HepG2 (cell line): ENCODE results near the gene PGPEP1. TPM values are rescaled to one million over a fixed set of nuclear protein-coding genes. Genes with fewer than 3 reads are reported as not detected.

Experiments
- ATAC-seq: fragments of 200-7000 bp; cut with Tn5 transposase; 3 replicates; pipeline ENCODE4 v1.9.1; 2020; ENCODE audit warnings: mild to moderate bottlenecking, moderate library complexity
- BruUV-seq: library from RNA; stranded (reverse); fragments of 400-500 nt; replicated peaks from 2 replicates; lab custom pipeline; 2021; lab: Mats Ljungman, UMichigan
- CTCF ChIA-PET: fragments of 300-600 bp; formaldehyde crosslinking; extraction: SDS; loops from one replicate; lab custom pipeline; 2021; ENCODE audit warnings: low total read pairs, inconsistent platforms, low intra/inter-chr PET ratio; lab: Yijun Ruan, JAX
- POLR2A ChIA-PET: fragments of 350-600 bp; sonication (Branson Sonifier 250); formaldehyde crosslinking; loops from one replicate; lab custom pipeline; 2020; ENCODE audit warnings: antibody characterized with exemption, inconsistent platforms; lab: Yijun Ruan, JAX
- DNase-seq: peaks from one replicate; pipeline ENCODE4 v3.0.0-alpha.2; 2015; ENCODE audit warnings: low spot score
- FAIRE-seq: peaks from 3 replicates; lab custom pipeline; 2011; peaks lifted over from hg19 to GRCh38; lab: Jason Lieb, UNC
- H2AFZ ChIP-seq: one replicate; pipeline ENCODE4 v1.6.1; 2011; ENCODE audit warnings: low read length, inconsistent platforms
- H3K27ac ChIP-seq: fragments of 300-600 bp; 3 replicates; pipeline ENCODE4 v1.8.0; 2011; ENCODE audit warnings: mixed run types, mild to moderate bottlenecking, mixed read lengths, low read length, inconsistent platforms; ENCODE audit not compliant: insufficient read depth; ENCODE audit errors: extremely low read length
- H3K27me3 ChIP-seq, 2 experiments: fragments of 200-600 bp in 1 of 2; 2 replicates in 1 of 2; 3 replicates in 1 of 2; pipeline versions ENCODE4 v1.6.0 to v1.8.0; 2011; ENCODE audit warnings: low read length in 2 of 2, mild to moderate bottlenecking in 2 of 2, moderate library complexity in 2 of 2, inconsistent platforms in 1 of 2; ENCODE audit not compliant: insufficient read depth in 2 of 2, control insufficient read depth in 1 of 2
- H3K36me3 ChIP-seq, 2 experiments: fragments of 200-600 bp in 1 of 2; replicated peaks in 1 of 2; 2 replicates in 1 of 2; 3 replicates in 1 of 2; pipeline versions ENCODE4 v1.5.1 to v1.8.0; 2011; ENCODE audit warnings: low read length in 2 of 2, inconsistent platforms in 1 of 2; ENCODE audit not compliant: insufficient read depth in 2 of 2, control insufficient read depth in 1 of 2
- H3K4me1 ChIP-seq: 2 replicates; pipeline ENCODE4 v1.5.1; 2012; ENCODE audit warnings: low read length, inconsistent platforms; ENCODE audit not compliant: insufficient read depth
- H3K4me2 ChIP-seq: 2 replicates; pipeline ENCODE4 v1.6.0; 2011; ENCODE audit warnings: low read depth, low read length, inconsistent platforms
- H3K4me3 ChIP-seq, 3 experiments: fragments of 200-600 bp in 1 of 3; sonication (generic), shearing (Covaris generic) in 1 of 3; replicated peaks in 1 of 3; 2 replicates each; pipeline ENCODE4 v1.5.1; 2011 to 2016; ENCODE audit warnings: low read length in 3 of 3, inconsistent platforms in 2 of 3, low read depth in 2 of 3, mild to moderate bottlenecking in 2 of 3, control low read depth in 1 of 3, mixed read lengths in 1 of 3; ENCODE audit not compliant: insufficient read depth in 1 of 3
- H3K79me2 ChIP-seq: one replicate; pipeline ENCODE4 v1.6.1; 2011; ENCODE audit warnings: low read length, inconsistent platforms; ENCODE audit not compliant: insufficient read depth
- H3K9ac ChIP-seq: 2 replicates; pipeline ENCODE4 v1.6.0; 2011; ENCODE audit warnings: mild to moderate bottlenecking, low read depth, low read length, inconsistent platforms; ENCODE audit not compliant: insufficient read depth
- H3K9me3 ChIP-seq: 2 replicates; pipeline ENCODE4 v1.5.1; 2012; ENCODE audit warnings: mild to moderate bottlenecking, low read length
- H4K20me1 ChIP-seq: 2 replicates; pipeline ENCODE4 v1.6.0; 2011; ENCODE audit warnings: inconsistent platforms, mild to moderate bottlenecking, low read length, moderate library complexity; ENCODE audit not compliant: insufficient read depth
- CREM ChIP-seq, 2 experiments: sonication (generic) in 1 of 2; formaldehyde crosslinking in 1 of 2; IDR thresholded peaks; 2 replicates each; pipeline versions ENCODE4 v1.4.0 to v1.6.1; 2016 to 2020; ENCODE audit warnings: antibody characterized with exemption in 1 of 2, mild to moderate bottlenecking in 1 of 2, missing genetic modification reagents in 1 of 2
- HCFC1 ChIP-seq: fragments of 150-350 bp; IDR thresholded peaks from 2 replicates; pipeline ENCODE4 v1.6.1; 2014; ENCODE audit warnings: low read depth, low read length
- MED13 ChIP-seq: sonication (generic); formaldehyde crosslinking; IDR thresholded peaks from 2 replicates; pipeline ENCODE4 v1.5.0; 2020; ENCODE audit warnings: missing genetic modification reagents
- XBP1 ChIP-seq: sonication (generic); formaldehyde crosslinking; IDR thresholded peaks from 2 replicates; pipeline ENCODE4 v1.5.0; 2020; ENCODE audit warnings: missing genetic modification reagents
- ZNF431 ChIP-seq: sonication (generic); formaldehyde crosslinking; IDR thresholded peaks from 2 replicates; pipeline ENCODE4 v1.9.0; 2022; ENCODE audit warnings: missing genetic modification reagents, low read depth, mild to moderate bottlenecking, borderline replicate concordance
- ZNF552 ChIP-seq: sonication (generic); formaldehyde crosslinking; IDR thresholded peaks from 2 replicates; pipeline ENCODE4 v1.9.0; 2022; ENCODE audit warnings: missing genetic modification reagents, mild to moderate bottlenecking, borderline replicate concordance
- ZNF572 ChIP-seq: sonication (generic); formaldehyde crosslinking; IDR thresholded peaks from 2 replicates; pipeline ENCODE4 v1.5.1; 2020; ENCODE audit warnings: mild to moderate bottlenecking, missing genetic modification reagents
- WGBS: methylation state at CpG from one replicate; pipeline ENCODE4 v1.1.6; 2017; ENCODE audit warnings: low lambda C conversion rate; 5-methylcytosine and 5-hydroxymethylcytosine counted together
- in situ Hi-C: cut with HindIII; loops from 2 replicates; pipeline ENCODE4 v1.10.0; 2017; ENCODE audit warnings: low pct_unique_long_range_greater_than_20kb; ENCODE audit not compliant: extremely low pct_ligation_motif_present
- intact Hi-C: fragments of 100-400 bp; cut with micrococcal nuclease; formaldehyde crosslinking; loops from one replicate; pipeline ENCODE4 v1.10.0; 2022; ENCODE audit not compliant: unreplicated experiment
- polyA plus RNA-seq, 8 experiments: library from polyadenylated mRNA; depleted of rRNA in 3 of 8; stranded (reverse) in 7 of 8; unstranded in 1 of 8; fragments of >200 nt; fragmentation: Illumina TruSeq in 4 of 8; extraction: Trizol in 4 of 8; gene quantifications; 2 replicates each; pipeline versions ENCODE4 v1.2.1 to v1.2.3, GENCODE V29; 2011 to 2016; ENCODE audit warnings: low read depth in 4 of 8, missing spikeins in 1 of 8, mixed read lengths in 1 of 8; ENCODE audit not compliant: insufficient read depth in 1 of 8
- total RNA-seq, 5 experiments: library from RNA; depleted of rRNA; stranded (reverse); fragments of >200 nt; fragmentation: Illumina TruSeq; extraction: Trizol; gene quantifications; 2 replicates each; pipeline ENCODE4 v1.2.3, GENCODE V29; 2016; ENCODE audit warnings: low read depth in 1 of 5
- TF ChIP-seq, protein P1 (sequence below), 2 experiments: fragments of 450-650 bp in 1 of 2; sonication (generic) in 1 of 2; formaldehyde crosslinking in 1 of 2; IDR thresholded peaks; 2 replicates each; pipeline versions ENCODE4 v1.6.1 to v1.8.0; 2016 to 2022; ENCODE audit warnings: antibody characterized with exemption in 1 of 2, mild to moderate bottlenecking in 1 of 2, missing genetic modification reagents in 1 of 2
- TF ChIP-seq, protein P2 (sequence below): sonication (generic); formaldehyde crosslinking; IDR thresholded peaks from 2 replicates; pipeline ENCODE4 v1.5.0; 2020; ENCODE audit warnings: missing genetic modification reagents, mild to moderate bottlenecking, borderline replicate concordance

The PGPEP1 gene
- total and polyA plus RNA-seq, 2 of the 13 experiments (the other 11 are each of a cell fraction or from before 2014, with no cell fraction given) = 53.1 to 56.6 TPM

DNA sequence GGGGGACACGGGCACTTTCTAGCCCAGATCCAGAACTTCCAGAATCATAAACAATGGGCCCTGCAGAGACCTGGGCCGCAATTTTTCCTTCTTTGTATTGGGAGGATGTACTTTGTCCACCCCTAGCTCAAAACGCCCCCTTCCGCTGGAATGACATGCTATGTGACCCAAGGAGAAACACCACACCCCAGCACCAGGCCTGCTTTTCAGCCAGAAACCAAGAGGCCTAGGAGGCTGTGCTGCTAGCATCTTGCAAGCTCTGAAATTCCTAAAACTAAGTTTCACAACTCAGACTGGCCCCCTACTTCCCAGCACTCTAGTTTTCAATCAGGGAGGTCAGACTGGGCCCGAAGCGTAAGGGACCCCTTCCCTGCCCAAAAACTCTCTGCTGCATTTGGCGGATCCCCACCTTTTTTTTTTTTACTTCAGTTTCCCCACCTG lies 18.1 kb upstream of the PGPEP1 start (continued):
- 0 out of 2 replicates have a peak, but pooled peaks have one; percentile 43 for TF ChIP-seq ZNF572 (CRISPR knock-in tag)
- no peak for TF ChIP-seq MED13 (CRISPR knock-in tag)
- no peak for TF ChIP-seq HCFC1

DNA sequence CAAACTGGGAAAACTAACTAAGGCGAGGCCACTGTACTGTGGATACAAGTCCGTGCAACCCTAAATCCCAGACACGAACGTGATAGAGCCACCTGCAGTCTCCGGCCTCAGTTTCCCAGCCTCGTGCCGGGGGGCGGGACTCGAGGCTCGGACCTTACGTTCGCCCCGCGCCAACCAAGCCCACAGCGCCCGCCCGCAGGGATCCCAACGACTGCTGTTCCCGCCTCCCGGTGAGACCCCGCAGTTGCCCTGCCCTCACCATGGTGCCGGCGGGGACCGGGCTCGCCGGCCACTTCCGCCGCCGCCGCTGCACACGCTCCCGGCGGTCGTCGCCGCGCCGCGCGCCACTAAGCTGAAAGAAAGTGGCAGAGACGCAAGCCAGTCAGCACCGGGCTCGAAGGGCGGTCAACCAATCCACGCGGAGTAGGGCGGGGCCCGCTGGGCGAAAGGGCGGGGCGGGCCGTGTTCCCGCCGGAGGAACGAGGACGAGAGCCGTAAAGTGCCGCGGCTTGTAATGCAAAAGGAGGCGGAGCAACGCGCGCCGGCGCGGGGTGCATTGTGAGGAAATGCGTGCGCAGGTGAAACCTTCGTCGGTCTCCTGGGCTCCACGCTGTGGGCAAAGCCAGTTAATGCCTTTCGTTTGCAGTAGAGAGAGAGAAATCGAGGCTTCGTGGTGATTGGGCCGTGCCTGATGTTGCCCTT lies 17.5 kb upstream of the PGPEP1 start, which contains the start of gene LSM4:
TSS of gene LSM4 (minus strand) at position 318 of the 702 bp plus-strand sequence. CDS start at position 262, 56 bp downstream.
- Histone ChIP-seq H4K20me1 (no peaks in the 10 kb centered on the region), H3K4me2 (peak within 1 kb of the TSS; percentile 95), H2AFZ (no peak within 1 kb of the TSS), H3K36me3 (no peaks in the 10 kb centered on the region), H3K79me2 (peaks cover 21% of the 10 kb centered on the region), H3K9me3 (no peaks in the 10 kb centered on the region), H3K27ac (peak within 1 kb of the TSS; percentile 84), H3K9ac (peak within 1 kb of the TSS; percentile 90), H3K4me1 (peaks cover 73% of the 10 kb centered on the region), H3K4me3 (peak within 1 kb of the TSS; percentile 69 to 80 (median 72)), H3K27me3 (no peaks in the 10 kb centered on the region)
- in situ Hi-C loops (loop anchor here (5.0 kb wide), 1 partner anchor 46 kb away; no protein-coding TSS in a partner anchor), intact Hi-C loops (loop anchor here (1.0 to 5.0 kb wide), 2 partner anchors 44 to 121 kb away; partner anchors contain the start of gene RAB3A)
- no TSS peak for BruUV-seq
- ChIA-PET POLR2A (interaction anchor here (0.6 to 11.4 kb wide), 15 partner anchors 10 to 169 kb away, joined by 3 to 278 read pairs (median 7); partner anchors contain the start of genes GDF15, IQCN, JUND and SSBP4), CTCF (interaction anchor here (1.1 to 3.5 kb wide), 3 partner anchors 18 to 44 kb away, joined by 3 to 50 read pairs (median 3); no protein-coding TSS in a partner anchor)
- ATAC-seq (peak; percentile 88), DNase-seq (peak; percentile 95), FAIRE-seq (peak; percentile 94)
- under 1% methylated on average over 33 of the region's 75 CpGs for WGBS
- TF ChIP-seq ZNF431 (peak; percentile 83; the same call in 1 of the 2 replicates), XBP1 (CRISPR knock-in tag) (0 out of 2 replicates have a peak, but pooled peaks have one; percentile 50), ZNF552 (CRISPR knock-in tag) (no peak), CREM (IDR thresholded peaks at IDR 0.05) (peak; percentile 57; the same call in 1 of the 2 replicates), CREM (CRISPR knock-in tag; IDR thresholded peaks at IDR 0.05) (no peak)
- TF ChIP-seq, protein P1, sequence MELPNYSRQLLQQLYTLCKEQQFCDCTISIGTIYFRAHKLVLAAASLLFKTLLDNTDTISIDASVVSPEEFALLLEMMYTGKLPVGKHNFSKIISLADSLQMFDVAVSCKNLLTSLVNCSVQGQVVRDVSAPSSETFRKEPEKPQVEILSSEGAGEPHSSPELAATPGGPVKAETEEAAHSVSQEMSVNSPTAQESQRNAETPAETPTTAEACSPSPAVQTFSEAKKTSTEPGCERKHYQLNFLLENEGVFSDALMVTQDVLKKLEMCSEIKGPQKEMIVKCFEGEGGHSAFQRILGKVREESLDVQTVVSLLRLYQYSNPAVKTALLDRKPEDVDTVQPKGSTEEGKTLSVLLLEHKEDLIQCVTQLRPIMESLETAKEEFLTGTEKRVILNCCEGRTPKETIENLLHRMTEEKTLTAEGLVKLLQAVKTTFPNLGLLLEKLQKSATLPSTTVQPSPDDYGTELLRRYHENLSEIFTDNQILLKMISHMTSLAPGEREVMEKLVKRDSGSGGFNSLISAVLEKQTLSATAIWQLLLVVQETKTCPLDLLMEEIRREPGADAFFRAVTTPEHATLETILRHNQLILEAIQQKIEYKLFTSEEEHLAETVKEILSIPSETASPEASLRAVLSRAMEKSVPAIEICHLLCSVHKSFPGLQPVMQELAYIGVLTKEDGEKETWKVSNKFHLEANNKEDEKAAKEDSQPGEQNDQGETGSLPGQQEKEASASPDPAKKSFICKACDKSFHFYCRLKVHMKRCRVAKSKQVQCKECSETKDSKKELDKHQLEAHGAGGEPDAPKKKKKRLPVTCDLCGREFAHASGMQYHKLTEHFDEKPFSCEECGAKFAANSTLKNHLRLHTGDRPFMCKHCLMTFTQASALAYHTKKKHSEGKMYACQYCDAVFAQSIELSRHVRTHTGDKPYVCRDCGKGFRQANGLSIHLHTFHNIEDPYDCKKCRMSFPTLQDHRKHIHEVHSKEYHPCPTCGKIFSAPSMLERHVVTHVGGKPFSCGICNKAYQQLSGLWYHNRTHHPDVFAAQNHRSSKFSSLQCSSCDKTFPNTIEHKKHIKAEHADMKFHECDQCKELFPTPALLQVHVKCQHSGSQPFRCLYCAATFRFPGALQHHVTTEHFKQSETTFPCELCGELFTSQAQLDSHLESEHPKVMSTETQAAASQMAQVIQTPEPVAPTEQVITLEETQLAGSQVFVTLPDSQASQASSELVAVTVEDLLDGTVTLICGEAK (IDR thresholded peaks at IDR 0.05) = no peak
- TF ChIP-seq, protein P1 (CRISPR knock-in tag; IDR thresholded peaks at IDR 0.05) = peak; percentile 59; the same call in 1 of the 2 replicates
- TF ChIP-seq, protein P2, sequence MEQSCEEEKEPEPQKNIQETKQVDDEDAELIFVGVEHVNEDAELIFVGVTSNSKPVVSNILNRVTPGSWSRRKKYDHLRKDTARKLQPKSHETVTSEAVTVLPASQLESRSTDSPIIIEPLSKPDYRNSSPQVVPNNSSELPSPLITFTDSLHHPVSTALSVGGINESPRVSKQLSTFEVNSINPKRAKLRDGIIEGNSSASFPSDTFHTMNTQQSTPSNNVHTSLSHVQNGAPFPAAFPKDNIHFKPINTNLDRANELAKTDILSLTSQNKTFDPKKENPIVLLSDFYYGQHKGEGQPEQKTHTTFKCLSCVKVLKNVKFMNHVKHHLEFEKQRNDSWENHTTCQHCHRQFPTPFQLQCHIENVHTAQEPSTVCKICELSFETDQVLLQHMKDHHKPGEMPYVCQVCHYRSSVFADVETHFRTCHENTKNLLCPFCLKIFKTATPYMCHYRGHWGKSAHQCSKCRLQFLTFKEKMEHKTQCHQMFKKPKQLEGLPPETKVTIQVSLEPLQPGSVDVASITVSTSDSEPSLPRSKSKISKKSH (CRISPR knock-in tag) = peak; percentile 45; the same call in 1 of the 2 replicates
